Stimulated activated naive B cell treated with anti-CD40 and anti-IgM and Interleukin-4, amounts not matched to agents 10 μg/mL and 1 μg/mL and 100 μg/mL, for 72 hours (primary cell): ENCODE results near the gene ADORA1.

ENCODE experiments used
- ATAC-seq, 2 donors: fragments of 150-1000 bp; cut with Tn5 transposase; replicated peaks; 2 replicates each; pipeline ENCODE4 v1.10.0; 2021; ENCODE audit warnings: moderate library complexity in 1 of 2
- DNase-seq: peaks from one replicate; pipeline ENCODE4 v3.0.0; 2021
- H3K27ac Mint-ChIP-seq: one replicate; pipeline ENCODE4 v1.8.0; 2022; ENCODE audit warnings: mild to moderate bottlenecking, mixed read lengths
- H3K27me3 Mint-ChIP-seq, 2 donors: one replicate each; pipeline ENCODE4 v1.8.0; 2022; ENCODE audit warnings: mixed read lengths in 2 of 2
- H3K36me3 Mint-ChIP-seq, 2 donors: one replicate each; pipeline ENCODE4 v1.8.0; 2022; ENCODE audit warnings: mixed read lengths in 2 of 2, mild to moderate bottlenecking in 1 of 2
- H3K4me1 Mint-ChIP-seq, 2 donors: one replicate each; pipeline ENCODE4 v1.8.0; 2022; ENCODE audit warnings: mixed read lengths in 2 of 2, mild to moderate bottlenecking in 1 of 2
- H3K4me3 Mint-ChIP-seq, 2 donors: one replicate each; pipeline ENCODE4 v1.8.0; 2022; ENCODE audit warnings: mild to moderate bottlenecking in 2 of 2, mixed read lengths in 2 of 2, moderate library complexity in 1 of 2
- H3K9me3 Mint-ChIP-seq, 2 donors: one replicate each; pipeline ENCODE4 v1.8.0; 2022; ENCODE audit warnings: mixed read lengths in 2 of 2, mild to moderate bottlenecking in 1 of 2

Gene ADORA1

DNA sequence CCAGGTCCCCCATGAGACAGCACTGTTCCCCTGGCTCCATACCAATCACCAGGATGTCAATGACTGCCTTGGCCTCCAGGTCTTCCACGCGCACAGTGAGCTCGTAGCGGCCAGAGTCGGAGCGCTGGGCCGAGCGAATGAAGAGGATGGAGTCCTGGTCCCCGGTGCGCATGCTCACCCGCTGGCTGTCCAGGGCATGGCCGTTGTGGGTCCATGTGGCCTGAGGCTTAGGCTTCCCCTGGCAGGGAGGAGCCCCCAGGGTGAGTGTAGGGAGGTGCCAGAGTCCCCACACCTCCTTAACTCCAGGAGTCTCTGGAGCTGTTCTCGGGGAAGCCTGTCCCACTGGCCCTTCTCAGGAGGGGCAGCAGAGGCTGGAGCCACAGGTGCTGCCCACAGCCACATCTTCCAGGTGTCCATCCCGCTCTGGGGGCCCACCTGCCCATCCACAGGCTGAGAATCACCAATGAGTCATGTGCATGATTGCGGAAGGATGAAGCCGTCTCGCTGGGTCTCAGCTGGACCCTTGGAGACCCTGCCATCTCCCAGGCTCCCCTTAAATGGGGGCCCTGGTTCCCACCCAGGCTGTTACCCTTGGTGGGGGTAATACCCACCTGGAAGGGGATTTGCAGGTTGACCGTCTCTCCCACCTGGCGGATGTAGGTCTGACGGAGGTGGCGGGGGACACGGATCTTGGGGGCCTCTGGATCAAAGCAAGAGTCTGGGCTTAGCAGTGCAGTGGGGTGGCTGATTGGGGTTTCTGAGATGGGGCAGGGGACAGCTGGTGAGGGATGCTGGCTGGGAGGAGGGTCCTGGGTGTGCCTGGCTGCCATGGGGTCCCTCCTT is 44.0 kb downstream of the ADORA1 start:
- H3K36me3 Mint-ChIP-seq = no peaks in the 10 kb centered on the region
- H3K4me3 Mint-ChIP-seq = no peak overlapping the region
- DNase-seq (no peak), ATAC-seq (no peak)
- peaks cover 34 to 48% of the 10 kb centered on the region in 2 donors for H3K4me1 Mint-ChIP-seq
- H3K27ac Mint-ChIP-seq = no peak overlapping the region
- H3K27me3 Mint-ChIP-seq = peaks cover 19 to 25% of the 10 kb centered on the region in 2 donors
- H3K9me3 Mint-ChIP-seq = no peaks in the 10 kb centered on the region

DNA sequence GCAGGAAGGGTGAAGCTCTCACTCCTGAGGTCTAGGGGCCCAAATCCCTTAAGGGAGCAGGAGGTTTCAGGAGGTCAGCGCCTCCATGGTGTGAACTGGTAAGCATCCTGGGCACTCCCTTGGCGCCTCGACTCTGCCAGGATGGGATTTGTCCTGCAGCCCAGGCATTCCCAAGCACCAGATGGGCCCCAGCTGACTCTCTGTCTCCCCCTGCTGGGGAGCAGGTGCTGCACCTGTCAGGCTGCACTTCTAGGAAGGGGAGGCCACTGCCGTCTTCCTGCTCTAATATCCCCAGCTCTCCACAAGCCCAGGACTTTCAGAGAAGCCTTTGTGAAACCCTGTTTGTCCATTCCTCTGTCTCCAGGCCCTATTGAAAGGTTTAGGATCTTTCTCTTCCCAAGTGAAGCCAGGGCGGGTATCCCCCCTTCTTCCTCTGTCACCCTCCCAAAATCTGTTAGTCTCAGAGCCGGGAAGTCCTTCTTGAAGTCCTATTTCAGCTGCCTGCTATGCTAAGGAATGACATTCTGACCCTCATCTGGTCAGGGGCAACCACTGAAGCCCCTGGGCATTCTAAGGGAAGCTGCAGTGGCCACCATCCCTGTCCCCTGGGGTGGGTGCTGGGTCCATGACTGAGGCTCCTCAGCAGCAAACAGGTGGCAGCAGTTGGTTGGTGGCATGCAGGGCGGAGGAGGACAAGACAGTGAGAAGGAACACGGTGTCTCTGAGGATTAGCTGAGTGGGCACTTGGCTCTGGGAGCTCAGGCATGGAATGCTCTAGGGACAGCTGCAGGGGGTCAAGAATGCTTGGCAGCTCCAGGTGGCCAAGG is 44.9 kb downstream of the ADORA1 start:
- ATAC-seq = no peak

GRCh38 chr1:203173011-203173555 is 45.6 kb downstream of the ADORA1 start:
- Mint-ChIP-seq H3K27me3 (peaks cover 22 to 26% of the 10 kb centered on the region in 2 donors), H3K36me3 (no peaks in the 10 kb centered on the region), H3K4me3 (no peak overlapping the region), H3K9me3 (no peaks in the 10 kb centered on the region), H3K4me1 (peaks cover 29 to 38% of the 10 kb centered on the region in 2 donors), H3K27ac (peak overlapping the region; percentile 34)
- peak; percentile 2 to 5 for ATAC-seq
- no peak for DNase-seq

More for the DNA sequence above, 44.9 kb downstream of the ADORA1 start:
- H3K4me3 Mint-ChIP-seq = no peak overlapping the region
- peaks cover 22 to 26% of the 10 kb centered on the region in 2 donors for H3K27me3 Mint-ChIP-seq
- H3K27ac Mint-ChIP-seq = no peak overlapping the region
- H3K4me1 Mint-ChIP-seq = peaks cover 31 to 43% of the 10 kb centered on the region in 2 donors
- H3K36me3 Mint-ChIP-seq = no peaks in the 10 kb centered on the region
- no peak for DNase-seq
- no peaks in the 10 kb centered on the region for H3K9me3 Mint-ChIP-seq

DNA sequence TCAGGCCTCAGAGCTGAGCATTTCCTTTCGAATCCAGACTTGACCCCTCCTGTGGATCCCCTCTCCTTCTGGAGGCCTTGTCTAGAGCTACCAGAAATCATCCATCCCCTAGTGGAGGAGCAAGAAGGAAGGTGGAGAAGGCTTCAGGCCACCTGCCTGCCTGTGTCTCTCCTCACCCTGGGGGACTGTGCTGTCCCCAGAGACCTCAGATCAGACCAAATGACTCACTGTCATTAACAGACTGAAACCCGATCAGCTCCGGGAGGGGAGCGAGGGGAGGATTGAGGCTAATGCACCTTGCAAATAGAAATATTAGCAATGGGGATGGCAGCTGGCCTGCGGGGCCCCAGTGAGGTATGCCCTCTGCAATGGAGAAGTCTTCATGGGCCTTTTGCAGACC is 46.0 kb downstream of the ADORA1 start:
- peaks cover 22 to 26% of the 10 kb centered on the region in 2 donors for H3K27me3 Mint-ChIP-seq
- no peaks in the 10 kb centered on the region for H3K9me3 Mint-ChIP-seq
- ATAC-seq (peak; percentile 94 to 96), DNase-seq (peak; percentile 60)
- H3K4me1 Mint-ChIP-seq = peaks cover 29 to 38% of the 10 kb centered on the region in 2 donors
- peak overlapping the region in 1 of 2 donors; percentile 15 for H3K4me3 Mint-ChIP-seq
- no peak overlapping the region for H3K27ac Mint-ChIP-seq
- H3K36me3 Mint-ChIP-seq = no peaks in the 10 kb centered on the region

- H3K36me3 Mint-ChIP-seq = no peaks in the 10 kb centered on the region
- no peak for ATAC-seq
- no peak overlapping the region for H3K4me3 Mint-ChIP-seq
- H3K9me3 Mint-ChIP-seq = no peaks in the 10 kb centered on the region
- H3K4me1 Mint-ChIP-seq = peaks cover 29 to 38% of the 10 kb centered on the region in 2 donors
- H3K27ac Mint-ChIP-seq = no peak overlapping the region
- H3K27me3 Mint-ChIP-seq = peaks cover 22 to 26% of the 10 kb centered on the region in 2 donors
- no peak for DNase-seq
Measured at GRCh38 chr1:203174324-203174985, 46.9 kb downstream of the ADORA1 start.

DNA sequence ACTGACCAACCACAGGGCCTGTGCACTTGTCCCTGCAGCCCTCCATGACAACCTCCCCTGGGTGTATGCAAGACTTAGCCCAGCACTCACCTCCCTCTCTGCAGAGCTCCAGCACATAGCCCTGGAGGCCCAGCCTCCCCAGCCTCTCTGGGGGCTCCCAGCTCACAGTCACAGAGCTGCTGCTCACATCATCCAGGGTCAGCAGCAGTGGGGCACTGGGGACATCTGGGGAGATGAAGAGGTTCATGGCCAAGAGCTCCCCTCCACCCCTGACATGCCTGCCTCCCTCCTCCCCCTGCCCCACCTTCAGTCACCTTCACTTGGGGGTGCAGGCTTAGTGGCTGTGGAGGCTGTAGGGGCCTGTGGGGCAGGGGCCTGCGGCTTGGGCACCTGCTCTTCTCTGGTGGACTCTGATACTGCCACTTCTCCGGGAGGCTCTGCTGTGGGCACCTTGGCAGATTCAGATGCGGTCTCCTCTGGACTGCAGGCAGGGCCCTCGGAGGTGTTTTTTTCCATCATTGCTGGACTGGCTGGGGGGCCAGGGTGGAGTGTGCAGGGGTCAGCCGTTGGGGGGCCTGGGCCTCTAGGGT is 47.8 kb downstream of the ADORA1 start, which contains the start of gene MYBPH:
Gene MYBPH, minus strand, starts transcription at position 590 of the 590 bp plus-strand sequence. Its CDS starts 71 bp downstream, at position 519.
- peaks cover 29 to 38% of the 10 kb centered on the region in 2 donors for H3K4me1 Mint-ChIP-seq
- no peaks in the 10 kb centered on the region for H3K36me3 Mint-ChIP-seq
- DNase-seq (no peak), ATAC-seq (no peak)
- H3K27ac Mint-ChIP-seq = no peak within 1 kb of the TSS
- no peak within 1 kb of the TSS for H3K4me3 Mint-ChIP-seq
- H3K27me3 Mint-ChIP-seq = peaks cover 22 to 26% of the 10 kb centered on the region in 2 donors
- H3K9me3 Mint-ChIP-seq = no peaks in the 10 kb centered on the region

- H3K36me3 Mint-ChIP-seq = no peaks in the 10 kb centered on the region
- peaks cover 25 to 26% of the 10 kb centered on the region in 2 donors for H3K27me3 Mint-ChIP-seq
- peaks cover 29 to 38% of the 10 kb centered on the region in 2 donors for H3K4me1 Mint-ChIP-seq
- no peak overlapping the region for H3K4me3 Mint-ChIP-seq
- DNase-seq (peak; percentile 23), ATAC-seq (peak; percentile 41 to 50)
- H3K9me3 Mint-ChIP-seq = no peaks in the 10 kb centered on the region
- no peak overlapping the region for H3K27ac Mint-ChIP-seq
Measured at GRCh38 chr1:203175827-203176241, 48.3 kb downstream of the ADORA1 start.

- H3K27me3 Mint-ChIP-seq = peaks cover 26 to 28% of the 10 kb centered on the region in 2 donors
- no peaks in the 10 kb centered on the region for H3K36me3 Mint-ChIP-seq
- no peaks in the 10 kb centered on the region for H3K9me3 Mint-ChIP-seq
- no peak overlapping the region for H3K4me3 Mint-ChIP-seq
- DNase-seq (no peak), ATAC-seq (no peak)
- no peak overlapping the region for H3K27ac Mint-ChIP-seq
- peaks cover 29 to 38% of the 10 kb centered on the region in 2 donors for H3K4me1 Mint-ChIP-seq
Measured at GRCh38 chr1:203176273-203177035, 48.9 kb downstream of the ADORA1 start.

GRCh38 chr1:203177036-203177405 is 49.5 kb downstream of the ADORA1 start:
- Mint-ChIP-seq H3K9me3 (no peaks in the 10 kb centered on the region), H3K4me3 (no peak overlapping the region), H3K27ac (no peak overlapping the region), H3K27me3 (peaks cover 26 to 28% of the 10 kb centered on the region in 2 donors), H3K36me3 (no peaks in the 10 kb centered on the region), H3K4me1 (peaks cover 29 to 38% of the 10 kb centered on the region in 2 donors)
- DNase-seq (no peak), ATAC-seq (no peak)

DNA sequence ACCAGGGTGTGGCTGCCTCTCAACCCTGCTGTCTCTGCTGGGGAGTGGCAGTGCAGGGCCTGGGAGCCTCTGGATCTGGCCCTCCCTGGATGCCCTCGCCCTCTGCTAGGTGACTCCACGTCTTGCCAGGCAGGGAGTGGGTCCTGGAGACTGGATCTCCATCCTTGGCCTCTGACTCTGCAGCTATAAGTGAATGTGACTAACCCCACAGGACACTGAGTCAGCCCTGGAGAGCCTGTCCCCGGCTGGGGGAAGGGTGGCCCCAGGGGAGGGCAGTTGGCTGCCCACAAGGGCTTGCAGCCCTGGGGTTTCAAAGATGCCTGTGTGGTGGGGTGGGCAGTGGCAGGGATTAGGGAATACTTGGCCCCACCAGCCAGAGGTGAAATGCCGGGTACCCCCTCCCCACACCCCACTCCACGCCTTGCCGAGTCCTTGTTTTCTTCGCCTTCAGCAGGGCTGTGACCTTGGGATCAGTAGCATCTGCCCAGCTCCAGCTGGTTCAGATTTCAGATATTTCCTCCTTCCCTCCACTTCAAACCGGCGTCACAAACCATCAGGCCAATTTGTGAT is 50.0 kb downstream of the ADORA1 start:
- DNase-seq = no peak
- H3K4me3 Mint-ChIP-seq = no peak overlapping the region
- H3K9me3 Mint-ChIP-seq = no peaks in the 10 kb centered on the region
- ATAC-seq = no peak
- H3K4me1 Mint-ChIP-seq = peaks cover 26 to 36% of the 10 kb centered on the region in 2 donors
- H3K36me3 Mint-ChIP-seq = no peaks in the 10 kb centered on the region
- H3K27me3 Mint-ChIP-seq = peaks cover 26 to 28% of the 10 kb centered on the region in 2 donors
- no peak overlapping the region for H3K27ac Mint-ChIP-seq

- Mint-ChIP-seq H3K27ac (no peak overlapping the region), H3K4me1 (peaks cover 22 to 31% of the 10 kb centered on the region in 2 donors), H3K27me3 (peaks cover 26 to 28% of the 10 kb centered on the region in 2 donors), H3K4me3 (no peak overlapping the region), H3K36me3 (no peaks in the 10 kb centered on the region), H3K9me3 (no peaks in the 10 kb centered on the region)
- ATAC-seq (no peak), DNase-seq (no peak)
Measured at GRCh38 chr1:203178083-203178482, 50.6 kb downstream of the ADORA1 start.

GRCh38 chr1:203178821-203179666 is 51.5 kb downstream of the ADORA1 start:
- Mint-ChIP-seq H3K36me3 (no peaks in the 10 kb centered on the region), H3K27me3 (peaks cover 19 to 28% of the 10 kb centered on the region in 2 donors), H3K9me3 (no peaks in the 10 kb centered on the region), H3K4me1 (peaks cover 15 to 23% of the 10 kb centered on the region in 2 donors), H3K27ac (no peak overlapping the region), H3K4me3 (no peak overlapping the region)
- DNase-seq = no peak
- ATAC-seq = no peak
